GM12892 (cell line): ENCODE results near the gene ITGB1BP2.
"Not testable (repeated sequence)": the region's sequence is repeated elsewhere in the genome, so short reads cannot be mapped to it uniquely, and the experiment has no call there.

Source experiments
- DNase-seq: peaks from one replicate; pipeline ENCODE4 v3.0.0; 2011; ENCODE audit not compliant: insufficient read length
- FAIRE-seq: peaks from 2 replicates; lab custom pipeline; 2011; peaks lifted over from hg19 to GRCh38; lab: Jason Lieb, UNC
- POLR2A ChIP-seq: IDR thresholded peaks from 2 replicates; pipeline ENCODE4 v1.6.1; 2011; ENCODE audit warnings: low read depth, low read length, control low read depth
- POLR2AphosphoS5 ChIP-seq: IDR thresholded peaks from 2 replicates; pipeline ENCODE4 v1.6.1; 2011; ENCODE audit warnings: low read depth, low read length, control low read depth
- TAF1 ChIP-seq: IDR thresholded peaks from 2 replicates; pipeline ENCODE4 v1.6.1; 2011; ENCODE audit warnings: low read depth, mild to moderate bottlenecking, control low read depth, low read length, borderline replicate concordance

The ITGB1BP2 gene

DNA sequence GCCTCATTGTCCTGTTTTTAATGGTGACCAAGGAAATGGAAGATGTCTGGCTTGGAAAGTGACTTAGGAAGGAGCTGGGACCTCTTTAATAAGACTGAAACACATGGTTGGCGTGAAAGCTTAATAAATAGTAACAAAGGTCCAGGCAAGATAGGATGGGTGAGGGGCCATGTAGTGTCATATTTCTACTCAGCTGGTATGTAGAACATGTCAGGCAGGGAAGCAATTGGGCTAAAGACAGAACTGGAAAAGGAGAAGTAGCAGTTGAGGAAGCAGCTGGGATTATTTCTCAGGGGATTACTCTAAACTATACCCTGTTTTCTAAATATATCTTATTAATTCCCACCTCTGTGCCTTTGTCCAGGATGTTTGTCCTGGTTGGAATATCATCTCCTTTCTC lies 18.6 kb downstream of the ITGB1BP2 start:
- FAIRE-seq, result no peak
- DNase-seq, result no peak
- no peak for TF ChIP-seq TAF1
- TF ChIP-seq POLR2AphosphoS5, result no peak
- no peak for TF ChIP-seq POLR2A

DNA sequence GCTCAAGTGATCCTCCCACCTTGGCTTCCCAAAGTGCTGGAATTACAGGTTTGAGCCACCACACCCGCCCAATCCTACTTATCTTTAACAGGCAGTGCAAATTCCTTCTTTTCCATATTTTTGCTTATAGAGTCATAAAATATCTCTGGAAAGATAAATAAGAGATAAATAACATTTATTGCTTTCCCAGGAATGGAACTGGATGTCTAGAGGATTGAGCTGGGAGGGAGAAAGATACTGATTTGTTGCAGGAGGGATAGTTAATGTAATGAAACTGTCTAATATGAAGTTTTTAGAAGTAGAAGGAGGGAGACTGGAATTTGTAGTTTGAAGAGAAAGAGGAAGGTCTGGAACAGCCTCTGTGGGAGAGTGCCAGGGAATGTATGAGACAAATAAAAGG lies 20.2 kb downstream of the ITGB1BP2 start:
- no peak for TF ChIP-seq POLR2A
- no peak for TF ChIP-seq POLR2AphosphoS5
- TF ChIP-seq TAF1, result no peak
- FAIRE-seq, result no peak
- DNase-seq, result no peak

DNA sequence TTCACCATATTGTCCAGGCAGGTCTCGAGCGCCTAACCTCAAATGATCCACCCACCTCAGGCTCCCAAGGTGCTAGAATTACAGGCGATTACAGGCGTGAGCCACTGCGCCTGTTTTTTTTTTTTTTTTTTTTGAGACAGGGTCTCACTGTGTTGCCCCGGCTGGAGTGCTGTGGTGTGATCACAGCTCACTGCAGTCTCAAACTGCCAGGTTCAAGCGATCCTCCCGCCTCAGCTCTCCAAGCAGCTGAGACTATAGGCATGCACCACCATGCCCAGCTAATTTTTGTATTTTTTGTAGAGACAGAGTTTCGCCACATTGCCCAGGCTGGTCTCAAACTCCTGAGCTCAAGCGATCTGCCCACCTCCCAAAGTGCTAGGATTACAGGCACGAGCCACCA lies 22.9 kb downstream of the ITGB1BP2 start:
- DNase-seq, FAIRE-seq: not testable (repeated sequence)

DNA sequence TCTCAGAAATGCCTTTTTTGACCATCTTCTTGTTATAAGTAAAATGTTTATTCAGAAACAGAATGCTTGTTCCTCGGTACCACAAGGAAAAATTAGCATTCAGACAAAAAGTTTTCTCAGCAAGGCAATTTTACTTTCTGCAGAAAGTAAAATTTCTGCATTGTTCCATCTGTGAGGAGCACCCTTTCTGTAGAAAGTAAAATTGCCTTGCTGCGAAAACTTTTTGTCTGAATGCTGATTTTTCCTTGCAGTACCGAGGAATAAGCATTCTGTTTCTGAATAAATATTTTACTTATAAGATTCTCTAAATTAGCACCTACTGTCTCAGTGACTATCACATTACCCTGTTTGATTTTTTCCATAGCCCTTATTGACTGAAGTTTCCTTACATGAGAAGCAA lies 24.8 kb downstream of the ITGB1BP2 start:
- no peak for FAIRE-seq
- DNase-seq, result no peak
- TF ChIP-seq POLR2A (no peak), TAF1 (no peak), POLR2AphosphoS5 (no peak)

DNA sequence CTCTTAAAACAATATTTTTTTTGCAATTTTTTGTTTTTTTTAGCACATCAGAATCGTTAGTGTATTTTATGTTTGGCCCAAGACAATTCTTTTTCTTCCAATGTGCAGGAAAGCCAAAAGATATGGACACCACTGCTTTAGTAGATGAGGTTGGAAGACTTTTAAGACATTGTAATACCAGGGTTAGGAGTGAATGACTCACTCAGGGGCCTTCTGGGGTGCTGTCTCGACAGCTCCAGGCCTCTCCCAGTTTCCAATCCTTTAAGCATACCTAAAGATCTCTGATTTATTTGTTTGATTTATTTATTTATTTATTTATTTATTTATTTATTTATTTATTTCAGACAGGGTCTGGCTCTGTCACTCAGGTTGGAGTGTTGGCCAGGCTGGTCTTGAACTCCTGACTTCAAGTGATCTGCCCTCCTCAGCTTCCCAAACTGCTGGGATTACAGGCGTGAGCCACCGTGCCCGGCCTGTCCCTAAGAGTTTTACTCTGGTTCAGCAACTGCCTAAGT lies 47.7 kb downstream of the ITGB1BP2 start:
- not testable (repeated sequence) for DNase-seq

DNA sequence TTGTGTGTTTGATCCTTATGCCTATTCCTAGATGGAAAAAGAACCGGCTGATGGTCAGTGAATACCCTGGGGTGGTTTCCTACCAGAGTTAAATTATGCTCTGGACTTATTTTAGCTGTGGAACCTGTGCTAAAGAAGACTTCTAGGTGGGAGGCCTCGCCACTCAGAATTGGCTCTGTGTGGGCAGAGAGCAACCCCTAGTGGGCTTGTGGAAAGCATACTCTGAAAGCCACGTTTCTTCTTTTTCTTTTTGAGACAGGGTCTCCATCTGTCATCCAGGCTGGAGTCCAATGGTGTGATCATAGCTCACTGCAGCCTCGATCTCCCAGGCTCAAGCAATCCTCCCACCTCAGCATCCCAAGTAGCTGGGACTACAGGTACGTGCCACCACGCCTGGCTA lies 48.3 kb downstream of the ITGB1BP2 start:
- DNase-seq, result not testable (repeated sequence)
- FAIRE-seq, result peak; percentile 17

More for the DNA sequence above, 47.7 kb downstream of the ITGB1BP2 start:
- FAIRE-seq, result peak; percentile 76

DNA sequence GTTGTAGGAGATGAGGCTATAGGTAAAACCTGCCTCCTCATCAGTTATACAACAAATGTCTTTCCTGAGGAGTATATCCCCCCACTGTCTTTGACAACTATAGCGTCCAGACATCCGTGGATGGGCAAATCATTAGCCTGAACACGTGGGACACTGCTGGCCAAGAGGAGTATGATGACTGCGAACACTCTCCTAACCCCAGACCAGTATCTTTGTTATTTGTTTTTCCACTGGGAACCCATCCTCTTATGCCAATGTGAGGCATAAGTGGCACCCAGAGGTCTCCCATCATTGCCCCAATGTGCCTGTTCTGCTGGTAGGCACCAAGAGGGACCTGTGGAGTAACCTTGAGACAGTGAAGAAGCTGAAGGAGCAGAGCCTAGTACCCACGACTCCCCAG lies 50.9 kb downstream of the ITGB1BP2 start:
- not testable (repeated sequence) for DNase-seq

More for the DNA sequence above, 50.9 kb downstream of the ITGB1BP2 start:
- FAIRE-seq, result not testable (repeated sequence)
